Measurements from ENCODE around the gene NFKBIB. TPM values are rescaled to one million over a fixed set of nuclear protein-coding genes. Genes with fewer than 3 reads are reported as not detected.
A peak's percentile ranks its signal among the peaks of the same experiment; 100 is the strongest.

Gene NFKBIB
- polyA plus RNA-seq, 1 donor from 2014 or later = 18.2 TPM

DNA sequence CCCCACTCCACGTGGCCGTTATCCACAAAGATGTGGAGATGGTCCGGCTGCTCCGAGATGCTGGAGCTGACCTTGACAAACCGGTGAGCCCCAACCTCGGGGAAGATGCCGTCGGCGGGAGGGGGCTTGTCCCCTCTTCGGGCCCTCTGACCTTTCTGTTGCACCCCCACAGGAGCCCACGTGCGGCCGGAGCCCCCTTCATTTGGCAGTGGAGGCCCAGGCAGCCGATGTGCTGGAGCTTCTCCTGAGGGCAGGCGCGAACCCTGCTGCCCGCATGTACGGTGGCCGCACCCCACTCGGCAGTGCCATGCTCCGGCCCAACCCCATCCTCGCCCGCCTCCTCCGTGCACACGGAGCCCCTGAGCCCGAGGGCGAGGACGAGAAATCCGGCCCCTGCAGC lies 7.5 kb downstream of the NFKBIB start:
- Mint-ChIP-seq H3K9me3 (no peaks in the 10 kb centered on the region), H3K4me3 (no peak overlapping the region), H3K36me3 (peaks cover 19% of the 10 kb centered on the region), H3K27ac (peak overlapping the region in 1 of 3 donors; percentile 81), H3K27me3 (no peaks in the 10 kb centered on the region), H3K4me1 (peaks cover 4 to 13% (median 7%) of the 10 kb centered on the region in 3 donors)

DNA sequence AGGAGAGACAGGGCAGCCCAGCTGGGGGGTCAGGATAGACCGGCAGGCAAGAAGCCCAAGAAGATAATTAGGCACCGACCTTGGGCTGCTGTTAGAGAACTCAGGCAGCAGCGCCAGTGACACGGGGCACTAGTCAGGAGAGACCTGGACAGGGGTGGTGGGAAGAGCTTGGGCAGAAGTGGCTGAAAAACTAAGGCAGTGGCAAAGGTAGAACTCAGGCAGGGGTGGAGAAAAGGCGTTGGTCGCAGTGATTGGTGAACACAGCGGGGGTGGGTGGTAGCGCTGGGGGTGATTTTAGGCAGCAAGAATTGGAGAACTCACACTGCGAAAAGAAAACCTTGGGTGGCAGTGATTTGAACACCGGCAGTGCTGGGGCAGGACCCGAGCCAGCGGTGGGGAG lies 7.9 kb downstream of the NFKBIB start:
- peaks cover 19% of the 10 kb centered on the region for H3K36me3 Mint-ChIP-seq
- no peak overlapping the region for H3K4me3 Mint-ChIP-seq
- H3K9me3 Mint-ChIP-seq = no peaks in the 10 kb centered on the region
- H3K4me1 Mint-ChIP-seq = peaks cover 4 to 13% (median 7%) of the 10 kb centered on the region in 3 donors
- H3K27ac Mint-ChIP-seq = peak overlapping the region in 1 of 3 donors; percentile 81
- no peaks in the 10 kb centered on the region for H3K27me3 Mint-ChIP-seq

GRCh38 chr19:38908911-38909310 lies 9.1 kb downstream of the NFKBIB start:
- no peaks in the 10 kb centered on the region for H3K9me3 Mint-ChIP-seq
- H3K4me1 Mint-ChIP-seq = peaks cover 4 to 10% (median 6%) of the 10 kb centered on the region in 3 donors
- no peak overlapping the region for H3K27ac Mint-ChIP-seq
- H3K4me3 Mint-ChIP-seq = no peak overlapping the region
- H3K27me3 Mint-ChIP-seq = no peaks in the 10 kb centered on the region
- H3K36me3 Mint-ChIP-seq = peaks cover 17% of the 10 kb centered on the region

DNA sequence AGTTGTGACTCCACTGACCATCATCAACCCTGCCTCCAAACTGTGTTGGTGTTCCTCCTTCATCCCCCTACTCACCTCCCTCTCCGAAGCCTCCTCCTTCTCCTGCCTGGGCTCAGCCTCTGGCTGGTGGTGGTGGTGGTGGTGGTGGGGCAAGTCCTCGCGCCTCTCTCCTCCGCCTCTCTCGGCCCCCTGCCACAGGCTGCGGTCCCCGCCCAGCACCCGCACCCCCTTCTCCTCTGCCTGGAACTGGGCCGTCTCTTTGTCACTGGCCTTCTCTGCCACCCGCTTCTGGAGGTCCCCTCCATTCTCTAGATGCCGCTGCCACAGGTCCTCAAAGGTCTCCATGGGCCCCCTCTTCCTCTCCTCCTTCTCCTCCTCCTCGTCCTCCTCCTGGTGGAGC lies 10.7 kb downstream of the NFKBIB start:
- Mint-ChIP-seq H3K9me3 (no peaks in the 10 kb centered on the region), H3K27ac (no peak overlapping the region), H3K4me1 (peaks cover 0 to 3% (median 2%) of the 10 kb centered on the region in 3 donors), H3K36me3 (peaks cover 10% of the 10 kb centered on the region), H3K27me3 (no peaks in the 10 kb centered on the region), H3K4me3 (peak overlapping the region in 1 of 4 donors; percentile 47)

- Mint-ChIP-seq H3K9me3 (no peaks in the 10 kb centered on the region), H3K36me3 (peaks cover 12% of the 10 kb centered on the region), H3K27ac (no peak overlapping the region), H3K4me3 (no peak overlapping the region), H3K27me3 (no peaks in the 10 kb centered on the region), H3K4me1 (peaks cover 0 to 5% (median 2%) of the 10 kb centered on the region in 3 donors)
Measured at GRCh38 chr19:38911388-38912001, 11.7 kb downstream of the NFKBIB start.

GRCh38 chr19:38912600-38913514 lies 13.1 kb downstream of the NFKBIB start:
- no peaks in the 10 kb centered on the region for H3K27me3 Mint-ChIP-seq
- peaks cover 9% of the 10 kb centered on the region for H3K36me3 Mint-ChIP-seq
- no peak overlapping the region for H3K4me3 Mint-ChIP-seq
- H3K9me3 Mint-ChIP-seq = no peaks in the 10 kb centered on the region
- H3K4me1 Mint-ChIP-seq = peaks cover 0 to 5% (median 2%) of the 10 kb centered on the region in 3 donors
- H3K27ac Mint-ChIP-seq = no peak overlapping the region

DNA sequence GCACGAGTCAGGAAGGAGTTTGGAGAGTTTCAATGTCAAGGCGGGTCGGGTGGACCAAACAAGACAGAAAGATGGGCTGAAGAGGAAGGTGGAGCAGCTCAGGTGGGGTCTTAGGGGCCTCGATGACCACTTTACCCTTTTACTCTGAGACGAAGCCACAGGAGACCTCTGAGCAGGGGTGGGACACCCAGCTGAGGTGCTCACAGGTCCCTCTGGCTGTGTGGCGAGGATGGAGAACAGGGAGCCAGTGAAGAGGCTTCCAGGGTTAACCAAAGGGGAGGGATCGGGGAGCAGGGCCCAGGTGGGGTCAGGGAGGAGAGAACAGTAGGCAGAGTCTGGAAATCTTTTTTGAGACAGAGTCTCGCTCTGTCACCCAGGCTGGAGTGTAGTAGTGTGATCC lies 14.2 kb downstream of the NFKBIB start:
- Mint-ChIP-seq H3K36me3 (peaks cover 4% of the 10 kb centered on the region), H3K9me3 (no peaks in the 10 kb centered on the region), H3K27ac (no peak overlapping the region), H3K4me1 (peaks cover 0 to 2% (median 2%) of the 10 kb centered on the region in 3 donors), H3K4me3 (no peak overlapping the region), H3K27me3 (no peaks in the 10 kb centered on the region)

GRCh38 chr19:38915329-38916321 lies 15.9 kb downstream of the NFKBIB start:
- H3K9me3 Mint-ChIP-seq = no peaks in the 10 kb centered on the region
- H3K27ac Mint-ChIP-seq = no peak overlapping the region
- H3K36me3 Mint-ChIP-seq = peaks cover 4% of the 10 kb centered on the region
- no peaks in the 10 kb centered on the region for H3K27me3 Mint-ChIP-seq
- peaks cover 0 to 2% (median 2%) of the 10 kb centered on the region in 3 donors for H3K4me1 Mint-ChIP-seq
- no peak overlapping the region for H3K4me3 Mint-ChIP-seq

- H3K27ac Mint-ChIP-seq = no peak overlapping the region
- no peak overlapping the region for H3K4me3 Mint-ChIP-seq
- H3K36me3 Mint-ChIP-seq = peaks cover 9% of the 10 kb centered on the region
- H3K27me3 Mint-ChIP-seq = no peaks in the 10 kb centered on the region
- peaks cover 0 to 2% (median 2%) of the 10 kb centered on the region in 3 donors for H3K4me1 Mint-ChIP-seq
- H3K9me3 Mint-ChIP-seq = no peaks in the 10 kb centered on the region
Measured at GRCh38 chr19:38917516-38917915, 17.7 kb downstream of the NFKBIB start.

- Mint-ChIP-seq H3K4me3 (no peak overlapping the region), H3K36me3 (peaks cover 9% of the 10 kb centered on the region), H3K27ac (no peak overlapping the region), H3K27me3 (no peaks in the 10 kb centered on the region), H3K9me3 (no peaks in the 10 kb centered on the region), H3K4me1 (peaks cover 0 to 2% (median 0%) of the 10 kb centered on the region in 3 donors)
Measured at GRCh38 chr19:38917921-38918491, 18.2 kb downstream of the NFKBIB start.

DNA sequence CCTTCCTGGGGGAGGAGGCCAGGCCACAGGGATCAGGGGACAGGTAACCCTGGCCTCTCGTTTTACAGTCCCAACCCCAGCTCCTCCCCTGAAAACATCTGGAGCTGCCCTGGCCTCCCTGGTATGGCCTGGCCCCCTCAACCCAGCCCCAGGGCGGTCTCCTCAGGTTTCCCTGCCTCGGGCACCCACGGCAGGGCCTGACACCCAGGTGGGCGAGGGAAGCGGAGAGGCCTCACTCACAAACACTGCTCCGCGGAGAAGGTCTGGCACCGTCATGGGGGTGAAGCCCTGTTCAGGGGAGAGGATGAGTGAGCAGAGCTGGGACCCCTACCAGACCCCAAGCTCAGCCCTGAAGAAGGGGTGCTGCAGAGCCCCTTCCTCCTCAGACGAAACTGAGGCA lies 18.8 kb downstream of the NFKBIB start:
- Mint-ChIP-seq H3K27ac (no peak overlapping the region), H3K36me3 (peaks cover 9% of the 10 kb centered on the region), H3K27me3 (no peaks in the 10 kb centered on the region), H3K4me1 (peaks cover 0 to 2% (median 0%) of the 10 kb centered on the region in 3 donors), H3K9me3 (no peaks in the 10 kb centered on the region), H3K4me3 (no peak overlapping the region)

- no peak overlapping the region for H3K4me3 Mint-ChIP-seq
- no peaks in the 10 kb centered on the region for H3K9me3 Mint-ChIP-seq
- peaks cover 0 to 2% (median 0%) of the 10 kb centered on the region in 3 donors for H3K4me1 Mint-ChIP-seq
- peaks cover 11% of the 10 kb centered on the region for H3K36me3 Mint-ChIP-seq
- no peak overlapping the region for H3K27ac Mint-ChIP-seq
- H3K27me3 Mint-ChIP-seq = no peaks in the 10 kb centered on the region
Measured at GRCh38 chr19:38919837-38920601, 20.2 kb downstream of the NFKBIB start.

DNA sequence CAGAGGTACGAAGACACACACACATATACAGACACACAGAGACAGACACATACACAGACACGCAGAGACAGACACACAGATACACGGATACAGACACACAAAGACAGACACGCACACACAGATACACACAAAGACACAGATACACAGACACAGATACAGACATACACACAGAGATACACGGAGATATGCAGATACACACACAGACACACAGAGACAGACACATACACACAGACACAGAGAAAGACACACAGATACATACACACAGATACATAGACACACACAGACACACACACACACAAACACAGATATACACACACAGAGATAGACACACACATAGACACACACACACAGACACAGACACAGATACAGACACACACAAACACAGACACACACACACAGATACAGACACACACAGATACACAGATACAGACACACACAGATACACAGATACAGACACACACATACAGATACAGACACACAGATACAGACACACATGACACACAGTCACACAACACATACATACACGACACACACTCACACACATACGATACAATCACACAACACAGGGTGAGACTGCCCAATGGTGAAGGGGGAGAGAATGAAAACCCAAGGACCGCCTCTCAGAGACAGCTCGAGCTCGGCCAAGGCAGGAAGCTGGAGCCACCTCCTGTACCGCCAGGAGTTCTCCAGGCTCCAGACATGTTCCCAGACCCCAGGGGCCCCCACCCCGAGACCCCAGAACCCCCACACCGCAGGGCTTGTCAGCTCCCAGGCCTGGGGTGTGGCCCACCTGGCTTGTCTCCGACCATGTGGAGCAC lies 21.0 kb downstream of the NFKBIB start:
- Mint-ChIP-seq H3K4me1 (peaks cover 0 to 2% (median 0%) of the 10 kb centered on the region in 3 donors), H3K27me3 (no peaks in the 10 kb centered on the region), H3K4me3 (no peak overlapping the region), H3K36me3 (peaks cover 11% of the 10 kb centered on the region), H3K9me3 (no peaks in the 10 kb centered on the region), H3K27ac (no peak overlapping the region)

Measured in IgD-negative memory B cell (primary cell).